GM23248 (cell line): ENCODE measurements around the gene KCTD2.

Source experiments
- EZH2 ChIP-seq: fragments of 200-600 bp; sonication (generic); IDR thresholded peaks from 2 replicates; pipeline ENCODE4 v1.6.1; 2018; ENCODE audit warnings: antibody characterized with exemption, mild to moderate bottlenecking; ENCODE audit not compliant: insufficient read depth, poor library complexity, severe bottlenecking
- EZH2phosphoT487 ChIP-seq: fragments of 200-600 bp; sonication (generic); IDR thresholded peaks from 2 replicates; pipeline ENCODE4 v1.6.1; 2018; ENCODE audit warnings: antibody characterized with exemption, moderate library complexity, mild to moderate bottlenecking, low read depth; ENCODE audit not compliant: insufficient read depth

- TF ChIP-seq EZH2phosphoT487, result no peak
- no peak for TF ChIP-seq EZH2
Observed at GRCh38 chr17:75073618-75074047, 26.6 kb downstream of the KCTD2 start.
